Esophagus muscularis mucosa (tissue), 4 donors: ENCODE measurements around the gene SAP30.

Experiments used
- EP300 ChIP-seq: sonication (generic); formaldehyde crosslinking; IDR thresholded peaks from one replicate; pipeline ENCODE4 v1.6.1; 2017; ENCODE audit warnings: antibody characterized with exemption
- POLR2A ChIP-seq: fragments of 450-650 bp; IDR thresholded peaks from one replicate; pipeline ENCODE4 v1.6.1; 2017; ENCODE audit warnings: antibody characterized with exemption, moderate library complexity, mild to moderate bottlenecking, low read depth
- POLR2AphosphoS5 ChIP-seq, 2 donors: sonication (generic); formaldehyde crosslinking; IDR thresholded peaks; one replicate each; pipeline ENCODE4 v1.6.1; 2017; ENCODE audit warnings: antibody characterized with exemption in 2 of 2
- TF ChIP-seq, protein P1 (sequence below), 3 experiments: fragments of 200-600 bp in 2 of 3; fragments of 450-650 bp in 1 of 3; sonication (generic) in 2 of 3; IDR thresholded peaks; one replicate each; pipeline ENCODE4 v1.5.1; 2017 to 2019; ENCODE audit warnings: antibody characterized with exemption in 3 of 3, mild to moderate bottlenecking in 2 of 3, moderate library complexity in 1 of 3

DNA sequence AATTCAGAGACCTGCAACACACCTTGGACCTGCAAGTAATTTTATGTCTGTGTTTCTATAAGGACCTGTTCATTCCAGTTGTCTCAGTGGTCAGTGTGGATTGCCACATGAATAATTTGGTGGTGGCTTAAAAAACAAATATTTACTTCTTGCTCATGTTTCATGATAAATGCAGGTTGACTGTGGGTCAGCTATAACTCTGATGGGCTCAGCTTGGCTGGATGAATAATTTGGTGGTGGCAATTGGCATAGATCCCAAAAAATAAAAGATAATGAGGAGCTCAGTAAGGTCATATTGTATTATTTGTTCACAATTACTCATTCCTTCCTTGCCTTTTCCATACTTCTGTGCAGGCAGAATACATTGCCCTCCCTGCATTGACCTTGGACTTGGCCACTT is 47.1 kb downstream of the SAP30 start:
- TF ChIP-seq, protein P1, sequence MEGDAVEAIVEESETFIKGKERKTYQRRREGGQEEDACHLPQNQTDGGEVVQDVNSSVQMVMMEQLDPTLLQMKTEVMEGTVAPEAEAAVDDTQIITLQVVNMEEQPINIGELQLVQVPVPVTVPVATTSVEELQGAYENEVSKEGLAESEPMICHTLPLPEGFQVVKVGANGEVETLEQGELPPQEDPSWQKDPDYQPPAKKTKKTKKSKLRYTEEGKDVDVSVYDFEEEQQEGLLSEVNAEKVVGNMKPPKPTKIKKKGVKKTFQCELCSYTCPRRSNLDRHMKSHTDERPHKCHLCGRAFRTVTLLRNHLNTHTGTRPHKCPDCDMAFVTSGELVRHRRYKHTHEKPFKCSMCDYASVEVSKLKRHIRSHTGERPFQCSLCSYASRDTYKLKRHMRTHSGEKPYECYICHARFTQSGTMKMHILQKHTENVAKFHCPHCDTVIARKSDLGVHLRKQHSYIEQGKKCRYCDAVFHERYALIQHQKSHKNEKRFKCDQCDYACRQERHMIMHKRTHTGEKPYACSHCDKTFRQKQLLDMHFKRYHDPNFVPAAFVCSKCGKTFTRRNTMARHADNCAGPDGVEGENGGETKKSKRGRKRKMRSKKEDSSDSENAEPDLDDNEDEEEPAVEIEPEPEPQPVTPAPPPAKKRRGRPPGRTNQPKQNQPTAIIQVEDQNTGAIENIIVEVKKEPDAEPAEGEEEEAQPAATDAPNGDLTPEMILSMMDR (IDR thresholded peaks at IDR 0.05), result no peak
- TF ChIP-seq EP300, result no peak
- TF ChIP-seq POLR2AphosphoS5 (IDR thresholded peaks at IDR 0.05), result no peak
- TF ChIP-seq POLR2A, result no peak
